Panc1 (cell line): ENCODE results near the gene ZNF35. TPM values are rescaled to one million over a fixed set of nuclear protein-coding genes. Genes with fewer than 3 reads are reported as not detected.

Experiments
- ATAC-seq: fragments of 200-7000 bp; cut with Tn5 transposase; 2 replicates; pipeline ENCODE4 v1.9.1; 2020; ENCODE audit warnings: mild to moderate bottlenecking, moderate library complexity
- BruUV-seq: library from RNA; stranded (reverse); fragments of 400-500 nt; replicated peaks from 2 replicates; lab custom pipeline; 2021; lab: Mats Ljungman, UMichigan
- CTCF ChIA-PET: fragments of 300-600 bp; sonication (Branson Sonifier 250); formaldehyde crosslinking; loops from one replicate; lab custom pipeline; 2022; ENCODE audit warnings: antibody characterized with exemption; lab: Charles Lee
- POLR2A ChIA-PET: fragments of 300-600 bp; sonication (Branson Sonifier 250); formaldehyde crosslinking; loops from one replicate; lab custom pipeline; 2022; ENCODE audit warnings: antibody characterized with exemption; lab: Charles Lee
- DNase-seq: peaks from one replicate; pipeline ENCODE4 v3.0.0-alpha.2; 2010; ENCODE audit warnings: low read depth, low spot score
- H3K27ac ChIP-seq: 2 replicates; pipeline ENCODE4 v1.5.1; 2011; ENCODE audit warnings: mild to moderate bottlenecking, low read length, inconsistent platforms
- H3K27me3 ChIP-seq: fragments of 200-500 bp; sonication (Bioruptor generic); 2 replicates; pipeline ENCODE4 v1.6.0; 2014; ENCODE audit warnings: low read length, inconsistent platforms; ENCODE audit not compliant: control insufficient read depth, insufficient read depth
- H3K36me3 ChIP-seq: fragments of 200-500 bp; sonication (Bioruptor generic); 2 replicates; pipeline ENCODE4 v1.5.1; 2014; ENCODE audit warnings: inconsistent platforms, mild to moderate bottlenecking, low read length, moderate library complexity; ENCODE audit not compliant: control insufficient read depth, insufficient read depth
- H3K4me1 ChIP-seq: 2 replicates; pipeline ENCODE4 v1.5.1; 2011; ENCODE audit warnings: inconsistent platforms, mild to moderate bottlenecking, low read length, moderate library complexity; ENCODE audit not compliant: control insufficient read depth, insufficient read depth
- H3K4me3 ChIP-seq, 2 experiments: 2 replicates each; pipeline ENCODE4 v1.5.1; 2011 to 2012; ENCODE audit warnings: low read depth in 2 of 2, low read length in 2 of 2, mild to moderate bottlenecking in 2 of 2, inconsistent platforms in 1 of 2, moderate library complexity in 1 of 2
- H3K9me3 ChIP-seq: fragments of 200-500 bp; sonication (Bioruptor generic); 2 replicates; pipeline ENCODE4 v1.5.1; 2014; ENCODE audit warnings: low read depth, mild to moderate bottlenecking, inconsistent platforms, low read length, moderate library complexity; ENCODE audit not compliant: control insufficient read depth, insufficient read depth
- CTCF ChIP-seq: fragments of 450-650 bp; IDR thresholded peaks from 2 replicates; pipeline ENCODE4 v1.5.1; 2017; ENCODE audit warnings: mild to moderate bottlenecking
- POLR2AphosphoS5 ChIP-seq: IDR thresholded peaks from 2 replicates; pipeline ENCODE4 v1.6.1; 2012; ENCODE audit warnings: mild to moderate bottlenecking, low read depth, low read length, moderate library complexity
- REST ChIP-seq, 2 experiments: IDR thresholded peaks; 2 replicates each; pipeline ENCODE4 v1.6.1; 2011 to 2012; ENCODE audit warnings: low read depth in 2 of 2, control low read depth in 1 of 2, low read length in 1 of 2, mild to moderate bottlenecking in 1 of 2, moderate library complexity in 1 of 2; ENCODE audit not compliant: insufficient read depth in 1 of 2
- SIN3A ChIP-seq: IDR thresholded peaks from 2 replicates; pipeline ENCODE4 v1.6.1; 2012; ENCODE audit warnings: low read depth, mild to moderate bottlenecking, low read length, moderate library complexity, borderline replicate concordance; ENCODE audit not compliant: insufficient read depth
- TCF7L2 ChIP-seq: IDR thresholded peaks from 2 replicates; pipeline ENCODE4 v1.6.1; 2011; ENCODE audit warnings: mild to moderate bottlenecking, low read depth, low read length, inconsistent platforms
- in situ Hi-C: cut with HindIII; loops from 2 replicates; pipeline ENCODE4 v1.10.0; 2016; ENCODE audit warnings: low sequenced_read_pairs, low pct_unique_long_range_greater_than_20kb
- intact Hi-C: fragments of 100-400 bp; cut with micrococcal nuclease; formaldehyde crosslinking; loops from one replicate; pipeline ENCODE4 v1.10.0; 2022; ENCODE audit not compliant: unreplicated experiment
- total RNA-seq: library from RNA; stranded (reverse); gene quantifications from one replicate; pipeline ENCODE4 v1.2.1, GENCODE V29; 2021; ENCODE audit not compliant: unreplicated experiment

ZNF35 gene
- total RNA-seq, 1 experiment from 2014 or later = 9.3 TPM

GRCh38 chr3:44678480-44679116 is 30.1 kb downstream of the ZNF35 start:
- Histone ChIP-seq H3K4me1 (no peaks in the 10 kb centered on the region), H3K4me3 (no peak overlapping the region), H3K27ac (no peak overlapping the region), H3K9me3 (no peaks in the 10 kb centered on the region), H3K36me3 (no peaks in the 10 kb centered on the region), H3K27me3 (no peaks in the 10 kb centered on the region)
- no peak for TF ChIP-seq POLR2AphosphoS5
- TF ChIP-seq CTCF = no peak
- TF ChIP-seq SIN3A = no peak
- no peak for TF ChIP-seq TCF7L2
- no peak for TF ChIP-seq REST (IDR thresholded peaks at IDR 0.05; ENCODE audit: insufficient read depth in 1 of 2, low read depth in 2 of 2, low read length in 1 of 2)
- no peak for ATAC-seq
- ChIA-PET CTCF (no interaction called here), POLR2A (no interaction called here)
- no TSS peak for BruUV-seq
- DNase-seq = no peak
- in situ Hi-C loops (no loop called here), intact Hi-C loops (no loop called here)

- intact Hi-C loops (no loop called here), in situ Hi-C loops (no loop called here)
- ATAC-seq (no peak), DNase-seq (no peak)
- POLR2A ChIA-PET = interaction anchor here (0.5 kb wide), 1 partner anchor 781 kb away, joined by 8 read pairs; no protein-coding TSS in a partner anchor
- Histone ChIP-seq H3K27me3 (no peaks in the 10 kb centered on the region), H3K9me3 (no peaks in the 10 kb centered on the region; the same call in 1 of the 2 replicates), H3K4me3 (no peak overlapping the region), H3K36me3 (no peaks in the 10 kb centered on the region), H3K4me1 (no peaks in the 10 kb centered on the region), H3K27ac (no peak overlapping the region)
- TF ChIP-seq POLR2AphosphoS5 = no peak
- TF ChIP-seq CTCF = no peak
- no peak for TF ChIP-seq TCF7L2
- no peak for TF ChIP-seq SIN3A
- no peak for TF ChIP-seq REST (IDR thresholded peaks at IDR 0.05; ENCODE audit: insufficient read depth in 1 of 2, low read depth in 2 of 2, low read length in 1 of 2)
- CTCF ChIA-PET = no interaction called here
- BruUV-seq = no TSS peak
Observed at GRCh38 chr3:44680921-44681455, 32.5 kb downstream of the ZNF35 start.
